NT2/D1 (cell line): ENCODE data around the gene PPP3CA.

Experiments used
- SUZ12 ChIP-seq: IDR thresholded peaks from 2 replicates; pipeline ENCODE4 v1.6.1; 2011; ENCODE audit not compliant: insufficient read length, insufficient read depth; ENCODE audit errors: extremely low read depth
- ZNF274 ChIP-seq: IDR thresholded peaks from 2 replicates; pipeline ENCODE4 v1.6.1; 2011; ENCODE audit warnings: mild to moderate bottlenecking, low read depth, low read length

GRCh38 chr4:101156619-101157310 lies 190.6 kb downstream of the PPP3CA start:
- TF ChIP-seq SUZ12: no peak
- TF ChIP-seq ZNF274: no peak
